GM18520 (cell line): ENCODE measurements around the gene GTF2IRD2.
"Not testable (repeated sequence)": the region's sequence is repeated elsewhere in the genome, so short reads cannot be mapped to it uniquely, and the experiment has no call there.

Experiments used
- ATAC-seq: cut with Tn5 transposase; IDR thresholded peaks from one replicate; pipeline ENCODE4 v1.9.1; 2021; ENCODE audit not compliant: unreplicated experiment

Gene GTF2IRD2

DNA sequence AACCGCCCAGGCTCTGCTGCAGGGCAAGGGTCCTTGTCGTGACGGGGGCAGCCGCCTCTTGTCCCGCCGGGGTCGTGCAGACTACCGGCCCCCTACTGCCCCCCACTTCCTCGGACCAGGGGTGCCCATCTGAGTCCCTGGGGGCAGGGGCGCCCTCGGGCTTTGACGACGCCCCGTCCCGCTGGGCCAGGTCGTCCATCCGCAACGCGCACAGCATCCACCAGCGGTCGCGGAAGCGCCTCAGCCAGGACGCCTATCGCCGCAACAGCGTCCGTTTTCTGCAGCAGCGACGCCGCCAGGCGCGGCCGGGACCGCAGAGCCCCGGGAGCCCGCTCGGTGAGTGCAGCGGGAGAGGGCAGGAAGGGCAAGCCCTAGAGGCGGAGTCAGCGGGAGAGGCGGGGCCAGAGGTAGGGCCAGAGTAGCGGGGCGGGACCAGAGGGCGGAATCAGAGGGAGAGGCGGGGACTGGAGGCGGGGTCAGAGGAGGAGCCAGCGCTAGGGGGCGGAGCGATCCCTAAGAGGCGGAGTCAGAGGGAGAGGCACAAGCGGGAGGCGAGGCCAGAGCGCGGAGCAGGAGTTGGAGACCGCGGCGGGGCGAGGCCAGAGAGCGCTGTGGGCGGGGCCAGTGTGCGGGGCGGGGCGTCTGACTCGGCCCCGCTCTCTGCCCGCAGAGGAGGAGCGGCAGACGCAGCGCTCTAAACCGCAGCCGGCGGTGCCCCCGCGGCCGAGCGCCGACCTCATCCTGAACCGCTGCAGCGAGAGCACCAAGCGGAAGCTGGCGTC is 62.8 kb downstream of the GTF2IRD2 start:
- peak; percentile 77 for ATAC-seq

DNA sequence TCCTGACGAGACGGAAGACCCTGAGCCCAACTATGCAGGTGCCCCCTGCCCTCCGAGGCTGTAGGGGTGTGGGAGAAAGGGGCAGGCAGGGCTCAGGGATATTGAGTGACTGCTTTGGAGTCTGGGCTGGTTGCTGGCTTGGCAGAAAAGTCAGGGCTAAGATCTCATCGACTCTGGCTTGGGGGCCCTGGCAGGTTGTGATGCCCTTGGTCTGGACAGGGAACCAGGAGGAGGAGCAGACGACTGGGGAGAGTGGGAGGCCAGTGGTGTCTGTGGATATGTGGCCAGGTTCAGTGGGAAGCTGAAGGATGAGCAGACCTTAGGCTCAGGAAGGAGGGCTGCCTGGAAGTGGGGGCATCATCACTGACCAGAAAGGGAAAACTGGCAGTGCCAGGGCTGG is 67.8 kb downstream of the GTF2IRD2 start:
- not testable (repeated sequence) for ATAC-seq

DNA sequence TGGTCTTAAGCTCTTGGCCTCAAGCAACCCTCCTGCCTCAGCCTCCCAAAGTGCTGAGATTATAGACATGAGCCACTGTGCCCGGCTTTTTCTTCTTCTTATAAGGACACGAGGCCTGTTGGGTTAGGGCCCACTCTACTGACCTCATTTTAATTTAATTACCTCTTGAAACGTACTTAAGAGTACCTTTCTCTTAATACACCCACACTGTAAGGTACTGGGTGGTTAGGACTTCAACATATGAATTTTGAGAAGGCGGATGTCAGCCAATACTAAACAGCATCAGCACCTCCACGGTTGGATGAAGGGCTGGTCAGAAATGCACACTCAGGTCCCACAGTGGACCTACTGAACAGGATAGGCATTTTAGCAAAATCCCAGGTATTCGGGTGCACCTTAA is 69.7 kb downstream of the GTF2IRD2 start:
- not testable (repeated sequence) for ATAC-seq

DNA sequence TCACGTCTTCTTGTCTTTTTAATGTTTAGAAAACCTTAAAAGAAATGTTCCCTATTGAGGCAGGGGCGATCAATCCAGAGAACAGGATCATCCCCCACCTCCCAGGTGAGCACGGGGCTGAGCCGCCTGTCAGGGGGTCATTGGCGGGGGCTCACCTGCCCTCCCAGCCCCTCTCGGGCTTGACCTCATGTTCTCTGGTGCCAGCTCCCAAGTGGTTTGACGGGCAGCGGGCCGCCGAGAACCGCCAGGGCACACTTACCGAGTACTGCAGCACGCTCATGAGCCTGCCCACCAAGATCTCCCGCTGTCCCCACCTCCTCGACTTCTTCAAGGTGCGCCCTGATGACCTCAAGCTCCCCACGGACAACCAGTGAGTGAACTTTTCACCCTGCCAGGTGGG is 72.4 kb downstream of the GTF2IRD2 start:
- ATAC-seq: not testable (repeated sequence)

- ATAC-seq: not testable (repeated sequence)
These were observed 76.3 kb downstream of the GTF2IRD2 start for GRCh38 chr7:74775111-74775510.

DNA sequence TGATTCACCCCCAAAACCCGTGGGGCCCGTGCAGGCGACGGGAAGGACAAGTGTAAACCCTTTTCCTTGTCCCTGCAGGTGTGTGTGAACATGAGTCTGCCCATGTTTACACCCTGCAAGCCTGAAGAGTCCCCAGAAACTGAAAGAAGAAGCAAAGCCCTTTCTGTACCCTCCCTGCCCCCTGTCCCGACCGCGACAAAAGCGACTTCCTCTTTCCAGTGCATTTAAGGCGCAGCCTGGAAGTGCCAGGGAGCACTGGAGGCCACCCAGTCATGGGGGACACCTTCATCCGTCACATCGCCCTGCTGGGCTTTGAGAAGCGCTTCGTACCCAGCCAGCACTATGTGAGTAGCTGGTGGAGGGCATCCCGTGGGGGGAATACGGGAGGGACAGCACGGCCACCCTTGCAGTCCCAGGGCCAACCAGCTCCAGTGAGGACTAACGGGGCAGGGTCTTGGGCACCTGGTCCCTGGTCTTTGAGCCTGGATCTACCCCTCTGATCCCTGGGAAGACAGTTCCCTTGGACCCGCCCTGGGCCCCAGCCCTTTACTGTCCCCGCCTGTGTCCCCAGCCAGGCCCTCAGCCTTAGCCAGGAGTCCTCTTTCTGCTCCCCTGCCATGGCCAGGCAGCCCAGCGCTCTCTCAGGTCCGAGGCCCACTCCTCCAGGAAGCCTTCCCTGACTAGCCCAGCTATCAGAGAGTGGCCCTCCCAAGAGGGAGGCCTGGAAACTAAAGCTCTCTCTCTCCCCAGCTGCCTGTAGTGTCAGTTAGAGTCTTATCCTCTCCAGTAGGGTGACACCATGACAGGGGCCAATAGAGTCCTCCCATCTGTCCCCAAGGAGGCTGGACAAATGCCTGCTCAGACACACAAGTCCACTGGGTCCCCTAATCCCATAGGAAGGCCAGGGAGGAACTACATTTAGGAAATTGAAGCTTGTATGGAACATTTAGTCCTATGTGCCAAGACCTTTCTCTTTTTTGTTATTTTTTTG is 77.3 kb downstream of the GTF2IRD2 start, which contains the start of gene NCF1:
TSS of gene NCF1 (plus strand) at position 252 of the 991 bp plus-strand sequence. CDS start at position 273, 21 bp downstream.
- ATAC-seq: peak; percentile 65

GRCh38 chr7:74772093-74772492 is 79.3 kb downstream of the GTF2IRD2 start:
- ATAC-seq: not testable (repeated sequence)

- ATAC-seq: not testable (repeated sequence)
These were observed 81.3 kb downstream of the GTF2IRD2 start for GRCh38 chr7:74770062-74770461.

GRCh38 chr7:74766991-74767390 is 84.4 kb downstream of the GTF2IRD2 start:
- ATAC-seq: not testable (repeated sequence)

DNA sequence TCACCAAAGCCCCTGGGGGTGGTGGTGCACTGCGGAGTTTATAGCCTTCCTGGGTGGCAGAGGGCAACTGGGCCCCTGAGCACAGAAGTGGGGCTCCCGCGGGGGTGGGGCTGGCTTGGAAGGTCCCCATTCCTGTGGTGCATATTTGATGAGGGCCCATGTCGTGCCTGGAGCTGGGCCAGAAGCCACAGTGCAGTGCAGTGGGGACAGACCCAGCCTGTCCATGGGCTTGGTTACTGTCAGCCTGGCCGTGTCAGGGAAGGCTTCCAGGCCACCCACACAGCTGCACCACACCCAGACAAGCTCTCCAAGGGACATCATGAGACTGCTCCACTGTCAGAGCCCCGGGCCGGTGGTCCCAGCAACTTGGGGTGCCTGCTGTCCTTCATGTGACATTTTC is 84.9 kb downstream of the GTF2IRD2 start:
- not testable (repeated sequence) for ATAC-seq

DNA sequence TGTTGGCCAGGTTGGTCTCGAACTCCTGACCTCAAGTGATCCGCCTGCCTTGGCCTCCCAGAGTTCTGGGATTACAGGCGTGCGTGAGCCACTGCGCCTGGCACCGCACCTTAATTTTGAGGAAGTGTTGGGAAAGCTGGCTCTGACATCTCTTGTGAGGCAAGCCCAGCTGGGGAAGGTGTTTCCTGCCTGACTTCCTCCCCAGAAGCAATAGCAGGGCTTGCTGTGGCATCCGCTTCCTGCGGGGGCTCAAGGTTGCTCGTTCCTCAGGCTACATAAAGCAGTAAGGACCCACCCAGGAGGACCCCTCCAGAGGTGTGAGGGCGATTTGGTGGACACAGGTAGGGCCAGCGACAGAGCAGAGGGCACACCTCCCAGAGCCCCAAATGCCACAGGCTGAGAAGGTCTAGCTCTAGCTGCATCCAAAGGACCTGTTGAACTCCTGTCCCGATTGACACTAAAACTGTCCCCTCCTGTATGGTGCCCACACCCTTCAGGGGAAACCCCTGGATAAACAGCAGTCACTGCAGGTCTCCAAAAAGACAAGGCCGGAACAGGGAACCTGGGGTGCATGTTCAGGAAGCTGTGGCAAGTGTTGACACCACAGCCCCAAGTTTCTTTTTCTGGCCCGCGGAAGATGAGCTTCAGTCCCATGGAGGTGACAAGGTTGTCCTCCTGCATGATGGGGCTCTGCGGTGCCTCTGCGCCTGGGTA is 86.0 kb downstream of the GTF2IRD2 start:
- not testable (repeated sequence) for ATAC-seq

- not testable (repeated sequence) for ATAC-seq
These were observed 92.4 kb downstream of the GTF2IRD2 start for GRCh38 chr7:74758982-74759381.

DNA sequence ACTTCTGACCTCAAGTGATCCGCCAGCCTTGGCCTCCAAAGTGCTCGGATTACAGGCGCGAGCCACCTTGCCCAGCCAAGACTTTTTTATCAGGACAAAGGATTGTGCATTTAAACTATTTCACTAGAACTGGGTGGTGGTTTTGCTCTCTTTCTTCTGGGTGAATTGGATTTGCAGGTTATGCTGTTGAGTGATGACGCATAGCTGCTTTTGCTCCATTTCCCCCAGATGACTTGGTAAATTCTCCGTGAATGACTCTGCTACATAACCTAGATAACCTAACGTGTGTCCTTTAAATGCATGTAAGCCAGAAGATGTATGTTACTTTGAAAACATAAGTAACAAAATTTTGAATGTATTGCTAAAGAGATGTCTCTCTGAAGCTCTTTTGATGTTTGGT is 93.1 kb downstream of the GTF2IRD2 start:
- not testable (repeated sequence) for ATAC-seq

DNA sequence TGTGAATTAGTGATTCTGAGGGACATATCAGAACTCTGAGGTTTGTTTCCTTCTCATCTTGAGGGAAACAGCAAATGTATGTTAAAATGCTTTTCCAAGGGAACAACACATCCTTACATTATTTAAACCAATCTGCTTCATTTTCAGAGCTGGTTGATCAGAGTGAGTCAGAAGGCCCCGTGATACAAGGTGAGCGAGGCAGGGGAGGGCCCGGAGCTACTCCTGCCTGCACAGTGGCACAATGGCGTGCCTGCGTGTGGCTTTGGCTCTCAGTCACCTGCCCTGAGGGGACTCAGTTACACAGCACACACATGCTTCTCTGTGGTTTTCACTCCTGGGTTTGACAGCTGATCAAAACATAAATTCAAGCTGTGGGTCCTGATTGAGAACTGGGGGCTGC is 94.7 kb downstream of the GTF2IRD2 start:
- not testable (repeated sequence) for ATAC-seq

DNA sequence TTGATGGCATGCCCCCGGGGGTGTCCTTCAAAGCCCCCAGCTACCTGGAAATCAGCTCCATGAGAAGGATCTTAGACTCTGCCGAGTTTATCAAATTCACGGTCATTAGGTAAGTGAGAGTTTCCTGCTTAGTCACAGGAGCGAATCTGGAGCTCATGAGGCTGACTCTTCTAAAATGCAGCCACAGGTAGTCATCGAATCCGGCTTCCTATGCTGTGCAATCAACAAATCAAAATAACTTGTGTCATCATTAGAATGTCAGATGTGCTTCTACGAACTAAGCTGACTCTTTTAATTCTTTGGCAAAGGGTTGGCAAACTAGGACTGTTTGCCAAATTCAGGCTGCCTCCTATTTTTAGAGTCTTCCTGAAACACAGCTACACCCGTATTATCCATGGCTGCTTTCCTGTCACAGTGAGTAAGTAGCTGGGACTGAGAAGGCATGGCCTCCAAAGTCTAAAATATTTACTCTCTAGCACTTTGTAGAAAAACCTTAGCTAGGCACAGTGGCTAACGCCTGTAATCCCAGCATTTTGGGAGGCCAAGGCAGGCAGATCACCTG is 97.4 kb downstream of the GTF2IRD2 start:
- not testable (repeated sequence) for ATAC-seq
